HEK293T (cell line): ENCODE data around the gene USPL1.

Source experiments
- ARNT ChIP-seq: fragments of 450-650 bp; IDR thresholded peaks from 2 replicates; pipeline ENCODE4 v1.6.1; 2017; ENCODE audit warnings: mild to moderate bottlenecking
- PKNOX1 ChIP-seq: fragments of 450-650 bp; IDR thresholded peaks from 2 replicates; pipeline ENCODE4 v1.6.1; 2016
- SP1 ChIP-seq: fragments of 450-650 bp; IDR thresholded peaks from 2 replicates; pipeline ENCODE4 v1.6.1; 2017
- SUZ12 ChIP-seq: fragments of 450-650 bp; IDR thresholded peaks from 2 replicates; pipeline ENCODE4 v1.6.1; 2016; ENCODE audit warnings: mild to moderate bottlenecking

GRCh38 chr13:30593001-30593400 is 24.7 kb upstream of the USPL1 start:
- TF ChIP-seq SP1 (no peak), ARNT (no peak), SUZ12 (no peak), PKNOX1 (no peak)
